Right lung (tissue), 10 donors: ENCODE data around the gene CTIF. TPM values are rescaled to one million over a fixed set of nuclear protein-coding genes. Genes with fewer than 3 reads are reported as not detected.
"Not testable (repeated sequence)": the region's sequence is repeated elsewhere in the genome, so short reads cannot be mapped to it uniquely, and the experiment has no call there.

ENCODE experiments used
- DNase-seq, 2 donors: peaks; one replicate each; pipeline ENCODE4 v3.0.0-alpha.2; 2013
- long read RNA-seq, 8 donors: transcript quantifications; one replicate each; lab custom pipeline, GENCODE V29; 2026
- polyA plus RNA-seq, 5 donors: library from polyadenylated mRNA; unstranded; fragments of 120-200 nt; gene quantifications; one replicate each; pipeline versions ENCODE4 v1.2.1 to v1.2.3, GENCODE V29; 2013; ENCODE audit warnings: inconsistent platforms in 1 of 5, low replicate concordance in 1 of 5; ENCODE audit not compliant: insufficient read length in 5 of 5, insufficient read depth in 1 of 5

Gene CTIF
- 10 to 100 TPM; 21.9 to 37.3 (median 32.3) TPM for polyA plus RNA-seq
- long read RNA-seq, donor 1, full-length matches to known transcripts: 3 of 3 reads
- long read RNA-seq, donor 1, partial matches to known transcripts: 0 of 3 reads
- long read RNA-seq, donor 1, other reads (novel, unspliced or antisense): 0 of 3 reads
- long read RNA-seq, donor 2, full-length matches to known transcripts: 1 of 1 reads
- long read RNA-seq, donor 2, partial matches to known transcripts: 0 of 1 reads
- long read RNA-seq, donor 2, other reads (novel, unspliced or antisense): 0 of 1 reads
- long read RNA-seq, donor 3, partial matches to known transcripts: 6 of 6 reads
- long read RNA-seq, donor 3, other reads (novel, unspliced or antisense): 0 of 6 reads
- long read RNA-seq, donor 4, partial matches to known transcripts: 16 of 17 reads
- long read RNA-seq, donor 4, other reads (novel, unspliced or antisense): 0 of 17 reads
- long read RNA-seq, donor 5, full-length matches to known transcripts: 4 of 21 reads
- long read RNA-seq, donor 5, partial matches to known transcripts: 17 of 21 reads
- long read RNA-seq, donor 5, other reads (novel, unspliced or antisense): 0 of 21 reads
- long read RNA-seq, donor 6, full-length matches to known transcripts: 3 of 3 reads
- long read RNA-seq, donor 6, partial matches to known transcripts: 0 of 3 reads
- long read RNA-seq, donor 6, other reads (novel, unspliced or antisense): 0 of 3 reads
- long read RNA-seq, donor 7, transcript CTIF-205 (4 exons, 2,940 nt): major isoform, 5 of 5 reads
- long read RNA-seq, donor 7, partial matches to known transcripts: 0 of 5 reads
- long read RNA-seq, donor 7, other reads (novel, unspliced or antisense): 0 of 5 reads
- long read RNA-seq, donor 8, full-length matches to known transcripts: 2 of 2 reads
- long read RNA-seq, donor 8, partial matches to known transcripts: 0 of 2 reads
- long read RNA-seq, donor 8, other reads (novel, unspliced or antisense): 0 of 2 reads

GRCh38 chr18:48538531-48539405 is at the start of gene CTIF:
Gene CTIF, plus strand, starts transcription at chr18:48539031. Its CDS starts 80,535 bp downstream, at chr18:48619566.
- peak; percentile 94 to 96 for DNase-seq

- no peak for DNase-seq
Observed at GRCh38 chr18:48490641-48491293, 48.1 kb upstream of the CTIF start.

- DNase-seq: no peak
Observed at GRCh38 chr18:48492880-48493279, 46.0 kb upstream of the CTIF start.

- DNase-seq: no peak
Observed at GRCh38 chr18:48493434-48494230, 45.2 kb upstream of the CTIF start.

- DNase-seq: no peak
Observed at GRCh38 chr18:48497863-48498262, 41.0 kb upstream of the CTIF start.

- DNase-seq: no peak
Observed at GRCh38 chr18:48500517-48500916, 38.3 kb upstream of the CTIF start.

- no peak for DNase-seq
Observed at GRCh38 chr18:48502906-48503305, 35.9 kb upstream of the CTIF start.

- no peak for DNase-seq
Observed at GRCh38 chr18:48504819-48505218, 34.0 kb upstream of the CTIF start.

- not testable (repeated sequence) for DNase-seq
Observed at GRCh38 chr18:48506983-48507568, 31.8 kb upstream of the CTIF start.

GRCh38 chr18:48512498-48512897 is 26.3 kb upstream of the CTIF start:
- not testable (repeated sequence) for DNase-seq

GRCh38 chr18:48514786-48515185 is 24.0 kb upstream of the CTIF start:
- no peak for DNase-seq

GRCh38 chr18:48517048-48517447 is 21.8 kb upstream of the CTIF start:
- no peak for DNase-seq

GRCh38 chr18:48519431-48520100 is 19.3 kb upstream of the CTIF start:
- no peak for DNase-seq

GRCh38 chr18:48521723-48522122 is 17.1 kb upstream of the CTIF start:
- DNase-seq: no peak

- DNase-seq: no peak
Observed at GRCh38 chr18:48525671-48526070, 13.2 kb upstream of the CTIF start.

- DNase-seq: no peak
Observed at GRCh38 chr18:48527461-48527860, 11.4 kb upstream of the CTIF start.

GRCh38 chr18:48528861-48529260 is 10.0 kb upstream of the CTIF start:
- DNase-seq: no peak

GRCh38 chr18:48529796-48530195 is 9.0 kb upstream of the CTIF start:
- DNase-seq: no peak
